OCI-LY1 (cell line): Measurements from ENCODE around the gene MAGEA2.
"Not testable (repeated sequence)": the region's sequence is repeated elsewhere in the genome, so short reads cannot be mapped to it uniquely, and the experiment has no call there.

Experiments
- CTCF ChIP-seq: fragments of 200-600 bp; sonication (generic), shearing (Covaris generic); IDR thresholded peaks from 2 replicates; pipeline ENCODE4 v1.5.1; 2017; ENCODE audit warnings: mild to moderate bottlenecking, antibody characterized with exemption, low read length, moderate library complexity, mixed read lengths
- EZH2 ChIP-seq: fragments of 200-600 bp; sonication (generic), shearing (Covaris generic); IDR thresholded peaks from 2 replicates; pipeline ENCODE4 v1.8.0; 2017; ENCODE audit warnings: borderline replicate concordance, mixed run types, mild to moderate bottlenecking, antibody characterized with exemption, low read length, moderate library complexity, mixed read lengths

GRCh38 chrX:152700390-152700789 is 53.3 kb downstream of the MAGEA2 start:
- not testable (repeated sequence) for TF ChIP-seq CTCF, EZH2
